Uterus (tissue), 2 donors: ENCODE results near the gene SLC9A8.
A peak's percentile ranks its signal among the peaks of the same experiment; 100 is the strongest.

ENCODE experiments used
- CTCF ChIP-seq, 4 experiments: fragments of 200-600 bp in 2 of 4; fragments of 450-650 bp in 2 of 4; sonication (generic) in 2 of 4; IDR thresholded peaks; one replicate each; pipeline ENCODE4 v1.5.1; 2016 to 2019; ENCODE audit warnings: antibody characterized with exemption in 4 of 4, mild to moderate bottlenecking in 2 of 4, moderate library complexity in 1 of 4
- POLR2A ChIP-seq, 2 donors: fragments of 450-650 bp; IDR thresholded peaks; one replicate each; pipeline ENCODE4 v1.6.1; 2016; ENCODE audit warnings: antibody characterized with exemption in 2 of 2, mild to moderate bottlenecking in 1 of 2, moderate library complexity in 1 of 2

- peak; percentile 91 to 96 for TF ChIP-seq POLR2A (IDR thresholded peaks at IDR 0.05)
- TF ChIP-seq CTCF (IDR thresholded peaks at IDR 0.05): peak in 2 of 4 experiments; percentile 8 to 21
Measured at GRCh38 chr20:49936153-49937026, 123.8 kb downstream of the SLC9A8 start, which contains the start of gene RNF114.
